K562 (cell line): ENCODE results near the gene SEMA6B. TPM values are rescaled to one million over a fixed set of nuclear protein-coding genes. Genes with fewer than 3 reads are reported as not detected.

ENCODE experiments used
- ATF1 ChIP-seq, 2 experiments: fragments of 450-650 bp in 1 of 2; IDR thresholded peaks; 2 replicates each; pipeline ENCODE4 v1.6.1; 2016; ENCODE audit warnings: missing compliant biosample characterization in 1 of 2, missing genetic modification characterization in 1 of 2
- CGGBP1 ChIP-seq: fragments of 250-450 bp; sonication (Bioruptor Pico); IDR thresholded peaks from 2 replicates; pipeline ENCODE4 v1.9.0; 2021; ENCODE audit warnings: mild to moderate bottlenecking
- E2F6 ChIP-seq, 2 experiments: IDR thresholded peaks; 2 replicates each; pipeline ENCODE4 v1.6.1; 2011; ENCODE audit warnings: borderline replicate concordance in 1 of 2, control low read depth in 1 of 2, low read depth in 1 of 2, low read length in 1 of 2, mild to moderate bottlenecking in 1 of 2, mixed read lengths in 1 of 2, moderate library complexity in 1 of 2; ENCODE audit not compliant: insufficient read depth in 1 of 2, insufficient read length in 1 of 2, poor library complexity in 1 of 2, severe bottlenecking in 1 of 2; ENCODE audit errors: extremely low read depth in 1 of 2
- IRF9 ChIP-seq: fragments of 450-650 bp; IDR thresholded peaks from 2 replicates; pipeline ENCODE4 v1.6.1; 2016; ENCODE audit warnings: missing biosample characterization, missing genetic modification characterization
- MCM5 ChIP-seq: fragments of 450-650 bp; IDR thresholded peaks from 2 replicates; pipeline ENCODE4 v1.6.1; 2016; ENCODE audit warnings: low read depth
- NFYB ChIP-seq: IDR thresholded peaks from 2 replicates; pipeline ENCODE4 v1.6.1; 2011; ENCODE audit warnings: mild to moderate bottlenecking, moderate library complexity; ENCODE audit not compliant: insufficient read length; ENCODE audit errors: extremely low read depth
- NR2C1 ChIP-seq, 2 experiments: fragments of 450-650 bp; IDR thresholded peaks; 2 replicates each; pipeline ENCODE4 v1.6.1; 2017; ENCODE audit warnings: mild to moderate bottlenecking in 2 of 2, antibody characterized with exemption in 1 of 2, inconsistent platforms in 1 of 2, missing compliant biosample characterization in 1 of 2, missing genetic modification characterization in 1 of 2
- POU5F1 ChIP-seq: fragments of 150-350 bp; IDR thresholded peaks from 2 replicates; pipeline ENCODE4 v1.6.1; 2014; ENCODE audit warnings: borderline replicate concordance, low read length, low read depth, mild to moderate bottlenecking; ENCODE audit not compliant: partially characterized antibody
- RBBP5 ChIP-seq: fragments of 200-600 bp; sonication (generic); IDR thresholded peaks from 2 replicates; pipeline ENCODE4 v1.6.1; 2012; ENCODE audit warnings: borderline replicate concordance, mild to moderate bottlenecking, low read length, control low read depth, inconsistent platforms; ENCODE audit not compliant: insufficient read depth, poor library complexity, severe bottlenecking
- SMARCA4 ChIP-seq: fragments of 450-650 bp; IDR thresholded peaks from 2 replicates; pipeline ENCODE4 v1.6.1; 2016
- SMARCA5 ChIP-seq: fragments of 450-650 bp; IDR thresholded peaks from 2 replicates; pipeline ENCODE4 v1.6.1; 2016
- SP1 ChIP-seq: sonication (generic); formaldehyde crosslinking; IDR thresholded peaks from 2 replicates; pipeline ENCODE4 v1.8.1; 2022; ENCODE audit warnings: mild to moderate bottlenecking, missing genetic modification reagents
- ZNF124 ChIP-seq: sonication (generic); formaldehyde crosslinking; IDR thresholded peaks from 2 replicates; pipeline ENCODE4 v1.8.1; 2022; ENCODE audit warnings: missing genetic modification reagents
- ZNF384 ChIP-seq: IDR thresholded peaks from 2 replicates; pipeline ENCODE4 v1.6.1; 2012; ENCODE audit warnings: low read depth, low read length, improper control_type of control experiment
- ZNF507 ChIP-seq: conservative IDR thresholded peaks from 2 replicates; pipeline ENCODE4 v1.6.1; 2017; ENCODE audit warnings: missing genetic modification characterization, missing compliant biosample characterization
- ZNF586 ChIP-seq: fragments of 450-650 bp; formaldehyde crosslinking; conservative IDR thresholded peaks from 2 replicates; pipeline ENCODE4 v1.4.0; 2020; ENCODE audit warnings: mild to moderate bottlenecking, moderate library complexity
- ZZZ3 ChIP-seq: fragments of 450-650 bp; IDR thresholded peaks from 2 replicates; pipeline ENCODE4 v1.6.1; 2016; ENCODE audit warnings: antibody characterized with exemption, mild to moderate bottlenecking, moderate library complexity
- polyA plus RNA-seq, 8 experiments: library from polyadenylated mRNA; depleted of rRNA in 4 of 8; stranded (reverse) in 5 of 8; unstranded in 3 of 8; fragments of >200 nt; fragmentation: Nextera tagmentation in 2 of 8; fragmentation: Illumina TruSeq in 1 of 8; extraction: Ambion mirVana in 2 of 8; extraction: Trizol in 1 of 8; gene quantifications; 2 replicates each; pipeline versions ENCODE4 v1.2.1 to v1.2.3, GENCODE V29; 2011 to 2014; ENCODE audit warnings: inconsistent platforms in 1 of 8, missing spikeins in 1 of 8
- total RNA-seq, 7 experiments: library from RNA; depleted of rRNA in 6 of 7; stranded (reverse); fragments of >200 nt in 6 of 7; fragmentation: Illumina TruSeq in 2 of 7; extraction: Trizol in 2 of 7; gene quantifications; 2 replicates each; pipeline versions ENCODE4 v1.2.1 to v1.2.3, GENCODE V29; 2011 to 2021; ENCODE audit warnings: low replicate concordance in 1 of 7
- TF ChIP-seq, protein P1 (sequence below): fragments of 250-450 bp; sonication (Bioruptor Pico); IDR thresholded peaks from 2 replicates; pipeline ENCODE4 v1.4.0; 2020; ENCODE audit warnings: mild to moderate bottlenecking, moderate library complexity
- TF ChIP-seq, protein P2 (sequence below): sonication (generic); formaldehyde crosslinking; IDR thresholded peaks from 2 replicates; pipeline ENCODE4 v1.8.1; 2023; ENCODE audit warnings: mild to moderate bottlenecking, missing genetic modification reagents

SEMA6B gene
- total and polyA plus RNA-seq, 9 of the 15 experiments (the other 6 are each of a cell fraction or from before 2014, with no cell fraction given): 0.65 to 4.6 (median 2.5) TPM; not detected in 2

DNA sequence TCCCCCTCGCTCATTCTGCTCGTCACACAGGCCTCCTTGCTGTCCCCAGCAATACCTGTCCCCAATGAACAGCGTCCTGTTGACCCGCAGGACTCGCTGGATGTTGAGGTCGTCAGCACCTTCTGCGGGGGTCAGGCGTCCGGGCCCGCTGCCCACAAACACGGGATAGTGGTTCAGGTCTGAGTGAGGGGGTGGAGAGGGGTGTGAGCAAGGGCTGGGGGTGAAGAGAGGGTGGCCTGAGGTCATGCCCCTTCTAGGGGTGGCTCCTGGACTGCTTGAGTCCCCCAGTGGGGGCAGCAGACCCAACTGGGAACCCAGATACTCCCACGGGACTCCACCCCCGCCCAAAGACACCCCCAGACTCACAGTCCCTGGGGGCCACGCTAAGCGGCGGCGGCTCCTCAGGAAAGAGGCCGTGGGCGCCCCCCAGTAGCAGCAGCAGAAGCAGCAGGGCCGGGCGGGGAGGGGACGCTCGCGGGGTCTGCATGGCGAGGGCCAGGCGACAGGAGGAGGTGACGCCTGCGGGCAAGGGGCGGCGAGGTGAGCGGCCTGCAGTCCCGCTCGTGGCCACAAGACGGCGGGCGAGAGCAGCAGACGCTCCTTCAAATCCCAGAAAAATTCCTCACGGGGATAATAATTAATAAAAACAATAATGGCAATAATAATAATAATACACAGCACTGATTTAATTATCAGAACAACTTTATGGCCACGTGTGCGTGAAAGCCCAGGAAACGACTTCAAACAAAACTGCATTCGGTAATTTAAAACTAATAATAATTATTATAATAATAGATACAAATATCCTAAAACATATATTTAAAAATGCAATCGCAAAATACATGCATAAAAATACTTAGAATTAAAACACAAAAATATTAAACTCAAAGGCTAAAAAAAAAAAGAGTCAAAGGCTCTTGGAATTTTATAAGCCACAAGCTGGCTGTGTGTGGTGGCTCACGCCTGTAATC, 1.2 kb downstream of the SEMA6B start (continued):
- TF ChIP-seq NFYB (no peak), ZNF507 (tag) (no peak), ATF1 (CRISPR knock-in tag; IDR thresholded peaks at IDR 0.05) (no peak), ATF1 (tag; IDR thresholded peaks at IDR 0.05) (no peak), SP1 (no peak), ZNF124 (CRISPR knock-in tag) (no peak), E2F6 (IDR thresholded peaks at IDR 0.05; ENCODE audit: borderline replicate concordance in 1 of 2, extremely low read depth in 1 of 2, insufficient read depth in 1 of 2, insufficient read length in 1 of 2, low read depth in 1 of 2, low read length in 1 of 2, poor library complexity in 1 of 2, severe bottlenecking in 1 of 2) (no peak), ZNF586 (CRISPR knock-in tag) (no peak), POU5F1 (no peak), NR2C1 (IDR thresholded peaks at IDR 0.05) (no peak), NR2C1 (tag; IDR thresholded peaks at IDR 0.05) (no peak), SMARCA4 (no peak), ZZZ3 (no peak), IRF9 (no peak), CGGBP1 (no peak), RBBP5 (no peak), ZNF384 (no peak), MCM5 (no peak), SMARCA5 (no peak; the same call in 1 of the 2 replicates)
- TF ChIP-seq, protein P1, sequence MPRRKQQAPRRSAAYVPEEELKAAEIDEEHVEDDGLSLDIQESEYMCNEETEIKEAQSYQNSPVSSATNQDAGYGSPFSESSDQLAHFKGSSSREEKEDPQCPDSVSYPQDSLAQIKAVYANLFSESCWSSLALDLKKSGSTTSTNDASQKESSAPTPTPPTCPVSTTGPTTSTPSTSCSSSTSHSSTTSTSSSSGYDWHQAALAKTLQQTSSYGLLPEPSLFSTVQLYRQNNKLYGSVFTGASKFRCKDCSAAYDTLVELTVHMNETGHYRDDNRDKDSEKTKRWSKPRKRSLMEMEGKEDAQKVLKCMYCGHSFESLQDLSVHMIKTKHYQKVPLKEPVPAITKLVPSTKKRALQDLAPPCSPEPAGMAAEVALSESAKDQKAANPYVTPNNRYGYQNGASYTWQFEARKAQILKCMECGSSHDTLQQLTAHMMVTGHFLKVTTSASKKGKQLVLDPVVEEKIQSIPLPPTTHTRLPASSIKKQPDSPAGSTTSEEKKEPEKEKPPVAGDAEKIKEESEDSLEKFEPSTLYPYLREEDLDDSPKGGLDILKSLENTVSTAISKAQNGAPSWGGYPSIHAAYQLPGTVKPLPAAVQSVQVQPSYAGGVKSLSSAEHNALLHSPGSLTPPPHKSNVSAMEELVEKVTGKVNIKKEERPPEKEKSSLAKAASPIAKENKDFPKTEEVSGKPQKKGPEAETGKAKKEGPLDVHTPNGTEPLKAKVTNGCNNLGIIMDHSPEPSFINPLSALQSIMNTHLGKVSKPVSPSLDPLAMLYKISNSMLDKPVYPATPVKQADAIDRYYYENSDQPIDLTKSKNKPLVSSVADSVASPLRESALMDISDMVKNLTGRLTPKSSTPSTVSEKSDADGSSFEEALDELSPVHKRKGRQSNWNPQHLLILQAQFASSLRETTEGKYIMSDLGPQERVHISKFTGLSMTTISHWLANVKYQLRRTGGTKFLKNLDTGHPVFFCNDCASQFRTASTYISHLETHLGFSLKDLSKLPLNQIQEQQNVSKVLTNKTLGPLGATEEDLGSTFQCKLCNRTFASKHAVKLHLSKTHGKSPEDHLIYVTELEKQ (CRISPR knock-in tag): no peak
- TF ChIP-seq, protein P2, sequence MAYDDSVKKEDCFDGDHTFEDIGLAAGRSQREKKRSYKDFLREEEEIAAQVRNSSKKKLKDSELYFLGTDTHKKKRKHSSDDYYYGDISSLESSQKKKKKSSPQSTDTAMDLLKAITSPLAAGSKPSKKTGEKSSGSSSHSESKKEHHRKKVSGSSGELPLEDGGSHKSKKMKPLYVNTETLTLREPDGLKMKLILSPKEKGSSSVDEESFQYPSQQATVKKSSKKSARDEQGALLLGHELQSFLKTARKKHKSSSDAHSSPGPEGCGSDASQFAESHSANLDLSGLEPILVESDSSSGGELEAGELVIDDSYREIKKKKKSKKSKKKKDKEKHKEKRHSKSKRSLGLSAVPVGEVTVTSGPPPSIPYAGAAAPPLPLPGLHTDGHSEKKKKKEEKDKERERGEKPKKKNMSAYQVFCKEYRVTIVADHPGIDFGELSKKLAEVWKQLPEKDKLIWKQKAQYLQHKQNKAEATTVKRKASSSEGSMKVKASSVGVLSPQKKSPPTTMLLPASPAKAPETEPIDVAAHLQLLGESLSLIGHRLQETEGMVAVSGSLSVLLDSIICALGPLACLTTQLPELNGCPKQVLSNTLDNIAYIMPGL (CRISPR knock-in tag): 0 out of 2 replicates have a peak, but pooled peaks have one; percentile 40
